Prostate gland (tissue), 2 donors: ENCODE results near the gene C11orf58.

Experiments
- POLR2A ChIP-seq: fragments of 450-650 bp; IDR thresholded peaks from one replicate; pipeline ENCODE4 v1.6.1; 2016; ENCODE audit warnings: antibody characterized with exemption, mild to moderate bottlenecking
- POLR2AphosphoS5 ChIP-seq: sonication (generic); formaldehyde crosslinking; IDR thresholded peaks from one replicate; pipeline ENCODE4 v1.6.1; 2017; ENCODE audit warnings: antibody characterized with exemption
- TF ChIP-seq, protein P1 (sequence below), 4 experiments: fragments of 200-600 bp in 2 of 4; fragments of 450-650 bp in 2 of 4; sonication (generic) in 2 of 4; IDR thresholded peaks; 1 replicate in 3 of 4; 2 replicates in 1 of 4; pipeline ENCODE4 v1.5.1; 2016 to 2019; ENCODE audit warnings: antibody characterized with exemption in 4 of 4, mild to moderate bottlenecking in 2 of 4, moderate library complexity in 2 of 4

DNA sequence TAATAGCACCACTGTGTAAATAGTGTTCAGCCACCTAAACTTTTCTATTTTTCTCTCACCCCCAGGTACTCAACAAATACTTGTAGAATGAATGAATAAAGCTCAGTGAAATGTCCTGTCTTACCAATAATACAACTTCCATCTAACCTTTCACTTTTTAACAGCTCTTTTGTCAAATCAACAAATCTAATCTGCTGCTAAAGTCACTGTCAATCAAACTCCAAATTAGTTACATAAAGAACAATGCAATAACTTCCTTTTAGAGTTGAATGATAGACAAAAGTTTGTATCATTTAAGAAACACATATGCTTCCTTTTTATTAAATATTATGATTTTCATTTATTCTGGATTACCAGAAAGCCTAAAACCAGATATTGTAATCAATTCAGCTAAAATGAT, 34.7 kb upstream of the C11orf58 start:
- TF ChIP-seq, protein P1, sequence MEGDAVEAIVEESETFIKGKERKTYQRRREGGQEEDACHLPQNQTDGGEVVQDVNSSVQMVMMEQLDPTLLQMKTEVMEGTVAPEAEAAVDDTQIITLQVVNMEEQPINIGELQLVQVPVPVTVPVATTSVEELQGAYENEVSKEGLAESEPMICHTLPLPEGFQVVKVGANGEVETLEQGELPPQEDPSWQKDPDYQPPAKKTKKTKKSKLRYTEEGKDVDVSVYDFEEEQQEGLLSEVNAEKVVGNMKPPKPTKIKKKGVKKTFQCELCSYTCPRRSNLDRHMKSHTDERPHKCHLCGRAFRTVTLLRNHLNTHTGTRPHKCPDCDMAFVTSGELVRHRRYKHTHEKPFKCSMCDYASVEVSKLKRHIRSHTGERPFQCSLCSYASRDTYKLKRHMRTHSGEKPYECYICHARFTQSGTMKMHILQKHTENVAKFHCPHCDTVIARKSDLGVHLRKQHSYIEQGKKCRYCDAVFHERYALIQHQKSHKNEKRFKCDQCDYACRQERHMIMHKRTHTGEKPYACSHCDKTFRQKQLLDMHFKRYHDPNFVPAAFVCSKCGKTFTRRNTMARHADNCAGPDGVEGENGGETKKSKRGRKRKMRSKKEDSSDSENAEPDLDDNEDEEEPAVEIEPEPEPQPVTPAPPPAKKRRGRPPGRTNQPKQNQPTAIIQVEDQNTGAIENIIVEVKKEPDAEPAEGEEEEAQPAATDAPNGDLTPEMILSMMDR (IDR thresholded peaks at IDR 0.05): no peak
- TF ChIP-seq POLR2A (no peak), POLR2AphosphoS5 (no peak)
